ENCODE data around the gene RPTOR. TPM values are rescaled to one million over a fixed set of nuclear protein-coding genes. Genes with fewer than 3 reads are reported as not detected.

RPTOR gene
- total RNA-seq, 1 experiment from 2014 or later: 27.0 TPM

- H3K4me1 ChIP-seq (replicated peaks): peaks cover 21% of the 10 kb centered on the region
- no peaks in the 10 kb centered on the region for H3K9me3 ChIP-seq (replicated peaks)
- no peaks in the 10 kb centered on the region for H3K27me3 ChIP-seq (replicated peaks)
- H3K36me3 ChIP-seq: peaks cover 8% of the 10 kb centered on the region; the same call in 1 of the 2 replicates
- no peak overlapping the region for H3K4me3 ChIP-seq
- DNase-seq (ENCODE audit: low read depth in 1 of 2, low spot score in 2 of 2): no peak
- no peak overlapping the region for H3K27ac ChIP-seq
These were observed 236.0 kb downstream of the RPTOR start for GRCh38 chr17:80780381-80781198.

- Histone ChIP-seq H3K4me3 (no peak overlapping the region), H3K4me1 (replicated peaks) (peaks cover 21% of the 10 kb centered on the region), H3K27me3 (replicated peaks) (no peaks in the 10 kb centered on the region), H3K9me3 (replicated peaks) (no peaks in the 10 kb centered on the region), H3K27ac (no peak overlapping the region), H3K36me3 (peaks cover 8% of the 10 kb centered on the region; the same call in 1 of the 2 replicates)
- DNase-seq (ENCODE audit: low read depth in 1 of 2, low spot score in 2 of 2): no peak
These were observed 236.6 kb downstream of the RPTOR start for GRCh38 chr17:80781211-80781610.

- H3K4me3 ChIP-seq: no peak overlapping the region
- no peak for DNase-seq (ENCODE audit: low read depth in 1 of 2, low spot score in 2 of 2)
- H3K27ac ChIP-seq: no peak overlapping the region
- H3K9me3 ChIP-seq (replicated peaks): no peaks in the 10 kb centered on the region
- H3K36me3 ChIP-seq: peaks cover 8% of the 10 kb centered on the region; the same call in 1 of the 2 replicates
- no peaks in the 10 kb centered on the region for H3K27me3 ChIP-seq (replicated peaks)
- H3K4me1 ChIP-seq (replicated peaks): peaks cover 21% of the 10 kb centered on the region
These were observed 237.2 kb downstream of the RPTOR start for GRCh38 chr17:80781807-80782277.

- H3K36me3 ChIP-seq: peaks cover 12% of the 10 kb centered on the region; the same call in 1 of the 2 replicates
- DNase-seq (ENCODE audit: low read depth in 1 of 2, low spot score in 2 of 2): peak in 1 of 2 experiments; percentile 79
- no peak overlapping the region for H3K4me3 ChIP-seq
- no peaks in the 10 kb centered on the region for H3K27me3 ChIP-seq (replicated peaks)
- H3K27ac ChIP-seq: peak overlapping the region; percentile 42
- peaks cover 21% of the 10 kb centered on the region for H3K4me1 ChIP-seq (replicated peaks)
- H3K9me3 ChIP-seq (replicated peaks): no peaks in the 10 kb centered on the region; the same call in 1 of the 2 replicates
These were observed 238.1 kb downstream of the RPTOR start for GRCh38 chr17:80782536-80783427.

DNA sequence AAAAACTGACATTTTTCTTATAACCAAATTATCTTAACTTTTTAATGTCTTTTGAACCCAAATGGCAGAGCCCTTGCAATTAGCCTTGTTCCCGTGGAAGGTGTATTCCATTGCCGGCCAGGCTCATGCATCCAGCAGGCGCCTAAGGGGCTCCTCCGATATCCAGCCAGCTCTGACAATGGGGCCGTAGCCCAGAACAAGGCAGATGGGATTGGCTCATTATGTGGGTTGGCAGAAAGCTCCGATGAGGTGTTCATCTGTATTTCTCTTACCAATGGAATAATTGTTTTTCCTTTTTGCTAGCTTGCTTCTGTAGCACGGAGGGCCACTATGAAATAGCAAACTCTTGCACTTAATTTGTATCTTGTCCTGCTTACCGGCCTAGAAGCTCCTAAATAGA is 238.8 kb downstream of the RPTOR start:
- Histone ChIP-seq H3K36me3 (peaks cover 14% of the 10 kb centered on the region; the same call in 1 of the 2 replicates), H3K4me3 (no peak overlapping the region), H3K27ac (peak overlapping the region; percentile 42), H3K4me1 (replicated peaks) (peaks cover 28% of the 10 kb centered on the region), H3K27me3 (replicated peaks) (no peaks in the 10 kb centered on the region), H3K9me3 (replicated peaks) (no peaks in the 10 kb centered on the region; the same call in 1 of the 2 replicates)
- DNase-seq (ENCODE audit: low read depth in 1 of 2, low spot score in 2 of 2): no peak

GRCh38 chr17:80783971-80784370 is 239.3 kb downstream of the RPTOR start:
- no peaks in the 10 kb centered on the region; the same call in 1 of the 2 replicates for H3K9me3 ChIP-seq (replicated peaks)
- no peak overlapping the region for H3K4me3 ChIP-seq
- DNase-seq (ENCODE audit: low read depth in 1 of 2, low spot score in 2 of 2): no peak
- no peak overlapping the region for H3K27ac ChIP-seq
- peaks cover 33% of the 10 kb centered on the region for H3K4me1 ChIP-seq (replicated peaks)
- H3K36me3 ChIP-seq: peaks cover 14% of the 10 kb centered on the region; the same call in 1 of the 2 replicates
- H3K27me3 ChIP-seq (replicated peaks): no peaks in the 10 kb centered on the region

- Histone ChIP-seq H3K9me3 (replicated peaks) (no peaks in the 10 kb centered on the region; the same call in 1 of the 2 replicates), H3K36me3 (peaks cover 6% of the 10 kb centered on the region; the same call in 1 of the 2 replicates), H3K4me1 (replicated peaks) (peaks cover 49% of the 10 kb centered on the region), H3K27me3 (replicated peaks) (no peaks in the 10 kb centered on the region), H3K27ac (no peak overlapping the region), H3K4me3 (no peak overlapping the region)
- no peak for DNase-seq (ENCODE audit: low read depth in 1 of 2, low spot score in 2 of 2)
These were observed 241.0 kb downstream of the RPTOR start for GRCh38 chr17:80785477-80786178.

DNA sequence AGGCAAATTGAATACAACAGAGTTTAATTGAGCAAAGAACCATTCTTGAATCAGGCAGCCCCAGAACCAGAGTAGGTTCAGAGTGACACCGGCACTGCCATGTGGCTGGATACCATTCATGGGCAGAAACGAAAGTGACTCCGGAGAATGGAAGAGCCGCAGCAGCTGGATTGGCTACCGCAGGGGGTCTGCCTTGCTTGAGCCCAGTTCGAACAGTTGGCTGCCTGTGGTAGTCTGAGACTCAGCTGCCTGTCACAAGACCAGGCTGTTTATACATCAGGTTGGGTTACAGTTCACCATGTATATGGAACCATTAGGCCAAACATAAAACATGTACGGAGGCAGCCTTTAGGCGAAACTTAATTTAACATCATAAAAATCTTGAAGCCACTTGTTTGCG is 241.8 kb downstream of the RPTOR start:
- Histone ChIP-seq H3K27me3 (replicated peaks) (no peaks in the 10 kb centered on the region), H3K4me3 (no peak overlapping the region), H3K36me3 (peaks cover 6% of the 10 kb centered on the region; the same call in 1 of the 2 replicates), H3K9me3 (replicated peaks) (no peaks in the 10 kb centered on the region; the same call in 1 of the 2 replicates), H3K4me1 (replicated peaks) (peaks cover 58% of the 10 kb centered on the region), H3K27ac (no peak overlapping the region)
- DNase-seq (ENCODE audit: low read depth in 1 of 2, low spot score in 2 of 2): no peak

- no peak overlapping the region for H3K27ac ChIP-seq
- H3K27me3 ChIP-seq (replicated peaks): no peaks in the 10 kb centered on the region
- no peak overlapping the region for H3K4me3 ChIP-seq
- peaks cover 6% of the 10 kb centered on the region; the same call in 1 of the 2 replicates for H3K36me3 ChIP-seq
- peaks cover 59% of the 10 kb centered on the region for H3K4me1 ChIP-seq (replicated peaks)
- no peaks in the 10 kb centered on the region; the same call in 1 of the 2 replicates for H3K9me3 ChIP-seq (replicated peaks)
- no peak for DNase-seq (ENCODE audit: low read depth in 1 of 2, low spot score in 2 of 2)
These were observed 242.2 kb downstream of the RPTOR start for GRCh38 chr17:80786887-80787286.

- H3K27ac ChIP-seq: peak overlapping the region; percentile 79; the same call in 1 of the 2 replicates
- DNase-seq (ENCODE audit: low read depth in 1 of 2, low spot score in 2 of 2): no peak
- H3K4me3 ChIP-seq: no peak overlapping the region
- no peaks in the 10 kb centered on the region; the same call in 1 of the 2 replicates for H3K9me3 ChIP-seq (replicated peaks)
- H3K4me1 ChIP-seq (replicated peaks): peaks cover 61% of the 10 kb centered on the region
- H3K36me3 ChIP-seq: peaks cover 6% of the 10 kb centered on the region; the same call in 1 of the 2 replicates
- no peaks in the 10 kb centered on the region for H3K27me3 ChIP-seq (replicated peaks)
These were observed 243.2 kb downstream of the RPTOR start for GRCh38 chr17:80787881-80788280.

DNA sequence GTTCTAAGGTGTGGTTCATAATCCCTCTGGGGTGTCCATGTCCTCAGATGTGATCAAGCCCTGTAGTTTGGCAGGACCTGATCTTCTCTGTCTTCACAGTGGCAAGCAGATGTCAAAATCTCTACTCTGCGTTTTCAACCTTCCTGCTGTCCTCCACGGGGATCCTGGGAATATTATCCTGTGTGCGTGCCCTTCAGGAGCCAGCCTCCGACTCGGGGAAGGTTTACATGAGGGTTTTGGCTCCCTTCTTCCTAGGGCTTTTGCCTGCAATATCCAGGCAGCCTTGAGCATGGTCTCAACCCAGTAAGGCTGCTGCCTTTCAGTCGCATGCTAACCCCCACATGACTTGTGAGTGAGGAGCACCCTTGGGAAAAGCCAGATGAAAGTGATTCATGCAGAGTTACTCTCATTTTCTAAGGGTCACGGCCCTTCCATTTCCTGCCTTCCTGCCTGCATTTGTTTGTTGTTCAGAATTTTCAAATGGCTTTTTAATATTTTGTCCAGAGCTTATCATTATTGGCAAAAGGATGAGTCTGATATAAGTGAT is 244.8 kb downstream of the RPTOR start:
- peak; percentile 89 to 91 for DNase-seq (ENCODE audit: low read depth in 1 of 2, low spot score in 2 of 2)
- H3K4me1 ChIP-seq (replicated peaks): peaks cover 66% of the 10 kb centered on the region
- peak overlapping the region; percentile 79 for H3K27ac ChIP-seq
- no peaks in the 10 kb centered on the region for H3K27me3 ChIP-seq (replicated peaks)
- no peaks in the 10 kb centered on the region; the same call in 1 of the 2 replicates for H3K9me3 ChIP-seq (replicated peaks)
- no peak overlapping the region for H3K4me3 ChIP-seq
- H3K36me3 ChIP-seq: peaks cover 6% of the 10 kb centered on the region; the same call in 1 of the 2 replicates

GRCh38 chr17:80790021-80790765 is 245.6 kb downstream of the RPTOR start:
- Histone ChIP-seq H3K9me3 (replicated peaks) (no peaks in the 10 kb centered on the region; the same call in 1 of the 2 replicates), H3K27me3 (replicated peaks) (no peaks in the 10 kb centered on the region), H3K4me1 (replicated peaks) (peaks cover 66% of the 10 kb centered on the region), H3K36me3 (peaks cover 6% of the 10 kb centered on the region; the same call in 1 of the 2 replicates), H3K4me3 (no peak overlapping the region), H3K27ac (peak overlapping the region; percentile 79)
- DNase-seq (ENCODE audit: low read depth in 1 of 2, low spot score in 2 of 2): no peak

Data from SJSA1 (cell line).